HL-60 (cell line): ENCODE measurements around the gene NCOR2.

Source experiments
- CTCF ChIP-seq: IDR thresholded peaks from one replicate; pipeline ENCODE4 v1.5.1; 2011; ENCODE audit warnings: low read length, control low read depth, inconsistent platforms; ENCODE audit not compliant: insufficient read depth
- POLR2AphosphoS5 ChIP-seq: IDR thresholded peaks from 2 replicates; pipeline ENCODE4 v1.6.1; 2012; ENCODE audit warnings: low read depth
- TF ChIP-seq, protein P1 (sequence below): IDR thresholded peaks from 2 replicates; pipeline ENCODE4 v1.6.1; 2012; ENCODE audit warnings: low read depth; ENCODE audit not compliant: insufficient replicate concordance

DNA sequence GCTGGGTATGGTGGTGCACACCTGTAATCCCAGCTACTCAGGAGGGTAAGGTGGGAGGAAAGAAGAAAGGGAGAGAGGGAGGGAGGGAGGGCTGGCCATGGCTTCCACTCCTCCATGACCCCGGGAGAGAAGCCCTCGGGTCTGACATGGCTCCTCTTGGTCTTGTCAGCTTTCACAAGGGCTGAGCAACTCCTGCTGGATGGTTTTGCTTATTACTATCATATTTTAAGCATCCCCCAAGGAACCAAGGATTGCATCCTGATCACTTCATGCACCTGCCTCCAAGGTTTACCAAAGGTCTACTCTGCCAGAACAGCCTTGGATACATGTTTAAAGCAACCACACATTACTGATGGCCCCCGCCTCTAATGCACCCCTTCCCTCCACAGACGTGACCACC, 28.0 kb upstream of the NCOR2 start:
- TF ChIP-seq CTCF (no peak), POLR2AphosphoS5 (no peak)
- TF ChIP-seq, protein P1, sequence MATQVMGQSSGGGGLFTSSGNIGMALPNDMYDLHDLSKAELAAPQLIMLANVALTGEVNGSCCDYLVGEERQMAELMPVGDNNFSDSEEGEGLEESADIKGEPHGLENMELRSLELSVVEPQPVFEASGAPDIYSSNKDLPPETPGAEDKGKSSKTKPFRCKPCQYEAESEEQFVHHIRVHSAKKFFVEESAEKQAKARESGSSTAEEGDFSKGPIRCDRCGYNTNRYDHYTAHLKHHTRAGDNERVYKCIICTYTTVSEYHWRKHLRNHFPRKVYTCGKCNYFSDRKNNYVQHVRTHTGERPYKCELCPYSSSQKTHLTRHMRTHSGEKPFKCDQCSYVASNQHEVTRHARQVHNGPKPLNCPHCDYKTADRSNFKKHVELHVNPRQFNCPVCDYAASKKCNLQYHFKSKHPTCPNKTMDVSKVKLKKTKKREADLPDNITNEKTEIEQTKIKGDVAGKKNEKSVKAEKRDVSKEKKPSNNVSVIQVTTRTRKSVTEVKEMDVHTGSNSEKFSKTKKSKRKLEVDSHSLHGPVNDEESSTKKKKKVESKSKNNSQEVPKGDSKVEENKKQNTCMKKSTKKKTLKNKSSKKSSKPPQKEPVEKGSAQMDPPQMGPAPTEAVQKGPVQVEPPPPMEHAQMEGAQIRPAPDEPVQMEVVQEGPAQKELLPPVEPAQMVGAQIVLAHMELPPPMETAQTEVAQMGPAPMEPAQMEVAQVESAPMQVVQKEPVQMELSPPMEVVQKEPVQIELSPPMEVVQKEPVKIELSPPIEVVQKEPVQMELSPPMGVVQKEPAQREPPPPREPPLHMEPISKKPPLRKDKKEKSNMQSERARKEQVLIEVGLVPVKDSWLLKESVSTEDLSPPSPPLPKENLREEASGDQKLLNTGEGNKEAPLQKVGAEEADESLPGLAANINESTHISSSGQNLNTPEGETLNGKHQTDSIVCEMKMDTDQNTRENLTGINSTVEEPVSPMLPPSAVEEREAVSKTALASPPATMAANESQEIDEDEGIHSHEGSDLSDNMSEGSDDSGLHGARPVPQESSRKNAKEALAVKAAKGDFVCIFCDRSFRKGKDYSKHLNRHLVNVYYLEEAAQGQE = no peak
